ENCODE measurements around the gene CNTN4. TPM values are rescaled to one million over a fixed set of nuclear protein-coding genes. Genes with fewer than 3 reads are reported as not detected.

The CNTN4 gene
- total RNA-seq, 1 donor from 2014 or later = 5.2 TPM

DNA sequence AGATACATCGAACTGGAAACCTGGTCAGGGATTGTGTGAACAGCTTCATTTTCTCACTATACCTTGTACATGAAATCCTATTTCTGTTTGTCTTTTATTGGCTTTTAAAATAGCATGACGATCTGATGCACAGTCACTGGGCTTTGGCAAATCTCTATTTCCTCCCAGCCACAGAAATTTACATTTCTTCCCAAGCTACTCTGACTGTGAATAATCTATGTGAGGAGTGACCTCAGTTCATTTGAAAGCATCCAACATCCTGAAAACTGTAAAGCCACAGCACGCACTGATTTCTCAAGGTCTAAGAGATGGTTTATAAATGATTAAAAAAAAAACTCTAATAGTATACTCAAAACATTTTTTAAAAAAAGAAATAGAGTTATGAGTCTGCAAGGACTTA lies 561.2 kb downstream of the CNTN4 start:
- TF ChIP-seq EZH2 (IDR thresholded peaks at IDR 0.05) (no peak), CTCF (IDR thresholded peaks at IDR 0.05) (no peak), EZH2phosphoT487 (IDR thresholded peaks at IDR 0.05) (no peak)
- Histone ChIP-seq H3K4me3 (no peak overlapping the region), H3K9me3 (ENCODE audit: low read depth) (no peaks in the 10 kb centered on the region), H4K20me1 (ENCODE audit: low read depth) (no peaks in the 10 kb centered on the region), H3K36me3 (no peaks in the 10 kb centered on the region), H3K27ac (no peak overlapping the region), H3K4me2 (no peak overlapping the region), H2AFZ (replicated peaks) (no peak overlapping the region), H3K4me1 (no peaks in the 10 kb centered on the region), H3K27me3 (no peaks in the 10 kb centered on the region), H3K9ac (no peak overlapping the region), H3F3A (ENCODE audit: low read depth) (no peaks in the 10 kb centered on the region), H3K79me2 (ENCODE audit: low read depth) (no peaks in the 10 kb centered on the region)
- Mint-ChIP-seq H3K36me3 (no peaks in the 10 kb centered on the region), H3K4me1 (peaks cover 6% of the 10 kb centered on the region), H3K27me3 (ENCODE audit: insufficient read depth, low read depth) (no peaks in the 10 kb centered on the region), H3K4me3 (no peak overlapping the region), H3K27ac (no peak overlapping the region), H3K9me3 (no peaks in the 10 kb centered on the region)
- DNase-seq (ENCODE audit: low spot score) = no peak

- H3K4me1 ChIP-seq = no peaks in the 10 kb centered on the region
- H3K9ac ChIP-seq = no peak overlapping the region
- Mint-ChIP-seq H3K27ac (no peak overlapping the region), H3K27me3 (ENCODE audit: insufficient read depth, low read depth) (no peaks in the 10 kb centered on the region), H3K4me1 (peaks cover 2% of the 10 kb centered on the region), H3K4me3 (no peak overlapping the region), H3K36me3 (no peaks in the 10 kb centered on the region), H3K9me3 (no peaks in the 10 kb centered on the region)
- H2AFZ ChIP-seq (replicated peaks) = no peak overlapping the region
- no peak overlapping the region for H3K27ac ChIP-seq
- H3K4me3 ChIP-seq = no peak overlapping the region
- H3K79me2 ChIP-seq (ENCODE audit: low read depth) = no peaks in the 10 kb centered on the region
- H3K27me3 ChIP-seq = no peaks in the 10 kb centered on the region
- no peaks in the 10 kb centered on the region for H4K20me1 ChIP-seq (ENCODE audit: low read depth)
- H3F3A ChIP-seq (ENCODE audit: low read depth) = no peaks in the 10 kb centered on the region
- no peaks in the 10 kb centered on the region for H3K9me3 ChIP-seq (ENCODE audit: low read depth)
- DNase-seq (ENCODE audit: low spot score) = no peak
- no peak overlapping the region for H3K4me2 ChIP-seq
- no peak for TF ChIP-seq CTCF (IDR thresholded peaks at IDR 0.05)
- TF ChIP-seq EZH2phosphoT487 (IDR thresholded peaks at IDR 0.05) = no peak
- no peak for TF ChIP-seq EZH2 (IDR thresholded peaks at IDR 0.05)
- H3K36me3 ChIP-seq = no peaks in the 10 kb centered on the region
Measured at GRCh38 chr3:2661078-2661477, 562.4 kb downstream of the CNTN4 start.

- Mint-ChIP-seq H3K27me3 (ENCODE audit: insufficient read depth, low read depth) (peaks cover 2% of the 10 kb centered on the region), H3K27ac (no peak overlapping the region), H3K36me3 (no peaks in the 10 kb centered on the region), H3K4me1 (no peaks in the 10 kb centered on the region), H3K9me3 (peaks cover under 1% of the 10 kb centered on the region), H3K4me3 (no peak overlapping the region)
- H3F3A ChIP-seq (ENCODE audit: low read depth) = no peaks in the 10 kb centered on the region
- no peaks in the 10 kb centered on the region for H3K4me1 ChIP-seq
- no peak overlapping the region for H3K9ac ChIP-seq
- H2AFZ ChIP-seq (replicated peaks) = no peak overlapping the region
- TF ChIP-seq EZH2 (IDR thresholded peaks at IDR 0.05) (no peak), CTCF (IDR thresholded peaks at IDR 0.05) (no peak), EZH2phosphoT487 (IDR thresholded peaks at IDR 0.05) (no peak)
- no peak for DNase-seq (ENCODE audit: low spot score)
- H3K36me3 ChIP-seq = no peaks in the 10 kb centered on the region
- no peaks in the 10 kb centered on the region for H3K79me2 ChIP-seq (ENCODE audit: low read depth)
- H3K27ac ChIP-seq = no peak overlapping the region
- no peaks in the 10 kb centered on the region for H3K27me3 ChIP-seq
- no peaks in the 10 kb centered on the region for H4K20me1 ChIP-seq (ENCODE audit: low read depth)
- H3K9me3 ChIP-seq (ENCODE audit: low read depth) = no peaks in the 10 kb centered on the region
- no peak overlapping the region for H3K4me3 ChIP-seq
- no peak overlapping the region for H3K4me2 ChIP-seq
Measured at GRCh38 chr3:2677501-2677900, 578.8 kb downstream of the CNTN4 start.
